ENCODE measurements around the gene MAP3K4. TPM values are rescaled to one million over a fixed set of nuclear protein-coding genes. Genes with fewer than 3 reads are reported as not detected.

MAP3K4 gene
- total RNA-seq, 1 experiment from 2014 or later = 54.3 TPM

- Mint-ChIP-seq H3K27me3 (ENCODE audit: low read depth) (no peaks in the 10 kb centered on the region; the same call in none of the 2 replicates), H3K9me3 (peaks cover 57 to 64% of the 10 kb centered on the region in 2 experiments), H3K4me3 (no peak overlapping the region), H3K27ac (no peak overlapping the region), H3K4me1 (no peaks in the 10 kb centered on the region), H3K36me3 (ENCODE audit: insufficient read depth in 1 of 3, low read depth in 3 of 3) (peaks cover 71 to 95% (median 93%) of the 10 kb centered on the region in 3 experiments)
- no peak overlapping the region for H2BK5ac ChIP-seq (ENCODE audit: insufficient read length, low read length)
- no CpG with 5 or more reads among the region's 12 CpGs for WGBS (ENCODE audit: extremely low coverage, insufficient read length, low lambda C conversion rate)
- no peak overlapping the region for H3K4ac ChIP-seq (ENCODE audit: low read depth, low read length)
- no peak overlapping the region for H2BK12ac ChIP-seq (ENCODE audit: insufficient read length, low read depth, low read length)
- H4K8ac ChIP-seq (replicated peaks; ENCODE audit: insufficient read length, low read depth, low read length) = no peak overlapping the region
- H3K56ac ChIP-seq (ENCODE audit: insufficient read length, low read depth, low read length) = no peak overlapping the region
- no peaks in the 10 kb centered on the region for H3K23me2 ChIP-seq (ENCODE audit: insufficient read length, low read depth, low read length, poor library complexity, severe bottlenecking)
- no peak overlapping the region for H4K91ac ChIP-seq (ENCODE audit: insufficient read length, low read depth, low read length)
- no peak overlapping the region for H3K23ac ChIP-seq (ENCODE audit: insufficient read length, low read depth, low read length)
- H4K20me1 ChIP-seq (ENCODE audit: control insufficient read depth, insufficient read depth, insufficient read length) = no peaks in the 10 kb centered on the region
- no peak overlapping the region for H2AFZ ChIP-seq (ENCODE audit: low read length)
- H3K27me3 ChIP-seq (ENCODE audit: insufficient read depth, low read length) = no peaks in the 10 kb centered on the region
- H3K79me2 ChIP-seq (ENCODE audit: insufficient read depth, low read length) = no peaks in the 10 kb centered on the region
- no peak overlapping the region for H2BK20ac ChIP-seq (ENCODE audit: low read depth, low read length, poor library complexity, severe bottlenecking)
- no peak overlapping the region for H3K9ac ChIP-seq (ENCODE audit: extremely low read depth, insufficient read length, low read length)
- H3K4me1 ChIP-seq (ENCODE audit: insufficient read depth, low read length) = no peaks in the 10 kb centered on the region
- no peak overlapping the region for H3K4me2 ChIP-seq (ENCODE audit: insufficient read depth, insufficient read length, low read length)
- no peaks in the 10 kb centered on the region for H3K9me3 ChIP-seq (ENCODE audit: control insufficient read depth, low read depth, low read length)
- H3K18ac ChIP-seq (ENCODE audit: insufficient read length, low read depth, low read length) = no peak overlapping the region
- no peaks in the 10 kb centered on the region for H3K79me1 ChIP-seq (ENCODE audit: insufficient read depth, low read depth, low read length, poor library complexity, severe bottlenecking)
- TF ChIP-seq CTCF (conservative IDR thresholded peaks at IDR 0.05) = no peak
- no peak overlapping the region for H3K14ac ChIP-seq (ENCODE audit: insufficient read depth, low read length)
- H3T11ph ChIP-seq (ENCODE audit: low read length) = no peak overlapping the region
- no peak overlapping the region for H2BK120ac ChIP-seq (ENCODE audit: low read depth, low read length, poor library complexity, severe bottlenecking)
- no peak overlapping the region for H2AK5ac ChIP-seq (ENCODE audit: insufficient read length, low read length)
- DNase-seq = no peak
- no peak overlapping the region for H3K27ac ChIP-seq (ENCODE audit: insufficient read length, low read depth, low read length)
- H2BK15ac ChIP-seq (ENCODE audit: low read depth, low read length) = no peak overlapping the region
- no peak overlapping the region for H4K5ac ChIP-seq (ENCODE audit: insufficient read length, low read depth, low read length)
Measured at GRCh38 chr6:161128680-161129196, 137.2 kb downstream of the MAP3K4 start.
